ENCODE results near the gene NUDCD3. TPM values are rescaled to one million over a fixed set of nuclear protein-coding genes. Genes with fewer than 3 reads are reported as not detected.

NUDCD3 gene
- total RNA-seq, 1 experiment from 2014 or later = 82.3 TPM

DNA sequence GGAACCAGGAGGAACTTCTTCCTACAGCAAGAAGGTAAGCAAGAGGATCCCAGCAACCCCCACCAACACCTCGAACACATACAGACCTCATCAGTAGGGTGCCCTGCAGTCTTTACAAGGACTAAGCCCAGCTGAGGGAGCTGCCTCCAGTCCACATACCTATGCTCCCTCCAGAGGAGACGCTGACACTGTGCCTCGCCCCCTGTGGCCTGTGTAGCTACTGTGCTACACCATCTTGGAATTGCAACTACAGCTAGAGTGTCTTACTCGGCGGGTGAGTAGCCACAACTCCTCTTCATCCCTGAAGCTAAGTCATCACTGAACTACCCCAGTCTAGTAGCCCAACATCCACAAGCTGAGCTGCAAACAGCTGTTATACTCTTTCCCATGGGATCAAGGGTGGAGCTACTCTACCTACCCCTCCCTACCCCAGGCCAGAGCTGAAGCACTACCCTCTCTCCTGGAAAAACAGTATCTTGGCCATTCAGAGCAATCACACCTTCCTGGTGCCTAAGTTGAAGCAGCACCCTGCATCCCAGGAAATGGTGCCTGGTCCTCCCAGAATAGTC lies 122.9 kb downstream of the NUDCD3 start:
- CTCF ChIA-PET = no interaction called here
- ATAC-seq (no peak), DNase-seq (no peak)
- POLR2A ChIA-PET (ENCODE audit: unreplicated experiment) = no interaction called here
- TF ChIP-seq EZH2phosphoT487 (IDR thresholded peaks at IDR 0.05; ENCODE audit: borderline replicate concordance, low read length) (no peak), CTCF (conservative IDR thresholded peaks at IDR 0.05; ENCODE audit: low read depth, low read length) (no peak), EZH2 (IDR thresholded peaks at IDR 0.05; ENCODE audit: low read length, unreplicated experiment) (no peak)
- no peak overlapping the region for H2AFZ ChIP-seq (ENCODE audit: low read length)
- H3K9ac ChIP-seq (ENCODE audit: low read length) = no peak overlapping the region
- no peak overlapping the region for H3K4me3 ChIP-seq (ENCODE audit: low read length)
- H3K27ac ChIP-seq (ENCODE audit: low read length) = no peak overlapping the region
- no peaks in the 10 kb centered on the region for H3K79me2 ChIP-seq (ENCODE audit: low read length)
- no peaks in the 10 kb centered on the region for H3K36me3 ChIP-seq (ENCODE audit: low read depth, low read length)
- H3K4me2 ChIP-seq (ENCODE audit: low read length) = no peak overlapping the region
- H3K9me3 ChIP-seq (ENCODE audit: low read length) = no peaks in the 10 kb centered on the region
- BruUV-seq (replicated peaks) = no TSS peak
- H3K4me1 ChIP-seq (ENCODE audit: insufficient read depth, low read length) = peaks cover 21% of the 10 kb centered on the region
- H3K9me2 ChIP-seq (replicated peaks; ENCODE audit: low read length) = no peaks in the 10 kb centered on the region; the same call in 1 of the 2 replicates
- no peaks in the 10 kb centered on the region for H3K27me3 ChIP-seq (ENCODE audit: low read length)
- no peaks in the 10 kb centered on the region for H4K20me1 ChIP-seq (ENCODE audit: low read length)
- no peaks in the 10 kb centered on the region for H3F3A ChIP-seq (ENCODE audit: low read length, unreplicated experiment)
- intact Hi-C loops (cut with micrococcal nuclease) = loop anchor here (2.0 kb wide), 1 partner anchor 21 kb away; no protein-coding TSS in a partner anchor

DNA sequence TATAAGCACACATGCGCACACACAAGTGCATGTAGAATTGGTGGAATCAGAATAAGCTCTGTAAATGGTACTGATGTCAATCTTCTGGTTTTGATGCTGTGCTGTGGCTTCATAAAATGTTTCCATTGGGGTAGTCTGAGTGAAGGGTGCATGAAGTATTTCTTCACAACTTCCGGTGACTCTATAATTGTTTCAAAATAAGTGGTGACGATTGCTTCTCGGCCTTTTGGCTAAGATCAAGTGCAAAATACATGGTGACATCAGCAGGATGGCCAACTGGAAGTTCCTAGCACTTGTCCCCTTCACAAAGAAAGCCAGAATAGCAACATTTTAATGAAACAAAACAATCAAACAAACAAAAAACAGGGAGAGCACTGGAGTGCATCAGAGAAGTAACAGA lies 123.5 kb downstream of the NUDCD3 start:
- Histone ChIP-seq H3K9me3 (ENCODE audit: low read length) (no peaks in the 10 kb centered on the region), H3K4me1 (ENCODE audit: insufficient read depth, low read length) (peaks cover 19% of the 10 kb centered on the region), H3K79me2 (ENCODE audit: low read length) (no peaks in the 10 kb centered on the region), H3F3A (ENCODE audit: low read length, unreplicated experiment) (no peaks in the 10 kb centered on the region), H3K4me3 (ENCODE audit: low read length) (no peak overlapping the region), H4K20me1 (ENCODE audit: low read length) (no peaks in the 10 kb centered on the region), H3K36me3 (ENCODE audit: low read depth, low read length) (no peaks in the 10 kb centered on the region), H2AFZ (ENCODE audit: low read length) (no peak overlapping the region), H3K9ac (ENCODE audit: low read length) (no peak overlapping the region), H3K4me2 (ENCODE audit: low read length) (no peak overlapping the region), H3K27ac (ENCODE audit: low read length) (no peak overlapping the region), H3K9me2 (replicated peaks; ENCODE audit: low read length) (no peaks in the 10 kb centered on the region; the same call in 1 of the 2 replicates), H3K27me3 (ENCODE audit: low read length) (no peaks in the 10 kb centered on the region)
- no peak for DNase-seq
- no peak for TF ChIP-seq EZH2phosphoT487 (IDR thresholded peaks at IDR 0.05; ENCODE audit: borderline replicate concordance, low read length)
- no peak for TF ChIP-seq CTCF (conservative IDR thresholded peaks at IDR 0.05; ENCODE audit: low read depth, low read length)
- TF ChIP-seq EZH2 (IDR thresholded peaks at IDR 0.05; ENCODE audit: low read length, unreplicated experiment) = no peak
- no peak for ATAC-seq
- POLR2A ChIA-PET (ENCODE audit: unreplicated experiment) = no interaction called here
- BruUV-seq (replicated peaks) = no TSS peak
- CTCF ChIA-PET = no interaction called here
- intact Hi-C loops (cut with micrococcal nuclease) = no loop called here

GRCh38 chr7:44353668-44354067 lies 136.8 kb downstream of the NUDCD3 start:
- no peaks in the 10 kb centered on the region for H3K27me3 ChIP-seq (ENCODE audit: low read length)
- TF ChIP-seq EZH2 (IDR thresholded peaks at IDR 0.05; ENCODE audit: low read length, unreplicated experiment) (no peak), CTCF (conservative IDR thresholded peaks at IDR 0.05; ENCODE audit: low read depth, low read length) (no peak), EZH2phosphoT487 (IDR thresholded peaks at IDR 0.05; ENCODE audit: borderline replicate concordance, low read length) (no peak)
- no peak overlapping the region for H3K9ac ChIP-seq (ENCODE audit: low read length)
- no peaks in the 10 kb centered on the region for H3F3A ChIP-seq (ENCODE audit: low read length, unreplicated experiment)
- no TSS peak for BruUV-seq (replicated peaks)
- no peak overlapping the region for H3K27ac ChIP-seq (ENCODE audit: low read length)
- no peaks in the 10 kb centered on the region for H4K20me1 ChIP-seq (ENCODE audit: low read length)
- H3K9me3 ChIP-seq (ENCODE audit: low read length) = no peaks in the 10 kb centered on the region
- no peaks in the 10 kb centered on the region for H3K79me2 ChIP-seq (ENCODE audit: low read length)
- DNase-seq (no peak), ATAC-seq (no peak)
- H2AFZ ChIP-seq (ENCODE audit: low read length) = no peak overlapping the region
- no peak overlapping the region for H3K4me3 ChIP-seq (ENCODE audit: low read length)
- H3K9me2 ChIP-seq (replicated peaks; ENCODE audit: low read length) = no peaks in the 10 kb centered on the region
- H3K36me3 ChIP-seq (ENCODE audit: low read depth, low read length) = no peaks in the 10 kb centered on the region
- H3K4me1 ChIP-seq (ENCODE audit: insufficient read depth, low read length) = no peaks in the 10 kb centered on the region
- H3K4me2 ChIP-seq (ENCODE audit: low read length) = no peak overlapping the region
- ChIA-PET POLR2A (ENCODE audit: unreplicated experiment) (no interaction called here), CTCF (no interaction called here)
- intact Hi-C loops (cut with micrococcal nuclease) = no loop called here

Data from PC-3 (cell line).